Right renal cortex interstitium (tissue), 3 donors: ENCODE results near the gene LRBA. TPM values are rescaled to one million over a fixed set of nuclear protein-coding genes. Genes with fewer than 3 reads are reported as not detected.
"Not testable (repeated sequence)": the region's sequence is repeated elsewhere in the genome, so short reads cannot be mapped to it uniquely, and the experiment has no call there.

Experiments used
- DNase-seq, 3 donors: peaks; one replicate each; pipeline ENCODE4 v3.0.0-alpha.2; 2013; ENCODE audit warnings: low read depth in 3 of 3, low spot score in 2 of 3
- polyA plus RNA-seq, 3 donors: library from polyadenylated mRNA; unstranded; fragments of 120-200 nt; gene quantifications; one replicate each; pipeline ENCODE4 v1.2.1, GENCODE V29; 2013; ENCODE audit not compliant: insufficient read length in 3 of 3

Gene LRBA
- polyA plus RNA-seq, 3 donors: 73.2 to 74.5 (median 73.8) TPM

DNA sequence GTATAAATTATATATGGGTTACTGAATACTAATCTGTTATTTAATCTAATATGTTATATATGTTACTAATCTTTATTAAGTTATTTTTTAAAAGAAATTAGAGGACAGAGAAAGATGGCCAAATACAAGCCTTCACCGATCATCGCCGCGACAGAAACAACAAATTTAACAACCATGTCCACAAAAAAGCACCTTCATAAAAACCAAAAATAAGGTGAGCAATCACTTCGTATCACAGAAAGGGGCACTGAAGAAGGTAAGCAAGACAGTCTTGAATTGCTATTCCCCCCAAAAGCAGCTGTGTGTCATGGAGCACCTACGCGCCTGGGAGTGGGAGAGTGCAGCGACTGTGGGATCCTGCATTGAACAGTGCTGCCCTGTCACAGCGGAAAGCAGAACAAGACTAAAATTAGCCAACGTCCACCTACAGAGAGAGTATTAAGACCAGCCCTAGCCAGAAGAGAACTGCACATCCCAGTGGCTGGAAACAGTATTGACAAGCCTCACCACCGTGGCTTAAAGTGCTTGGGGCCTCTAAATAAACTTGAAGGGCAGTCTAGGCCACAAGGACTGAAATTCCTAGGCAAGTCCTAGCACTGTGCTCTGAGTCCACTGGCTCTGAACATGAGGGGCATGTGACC lies 38.5 kb downstream of the LRBA start:
- no peak for DNase-seq

GRCh38 chr4:150974750-150975149 lies 40.3 kb downstream of the LRBA start:
- DNase-seq: no peak

DNA sequence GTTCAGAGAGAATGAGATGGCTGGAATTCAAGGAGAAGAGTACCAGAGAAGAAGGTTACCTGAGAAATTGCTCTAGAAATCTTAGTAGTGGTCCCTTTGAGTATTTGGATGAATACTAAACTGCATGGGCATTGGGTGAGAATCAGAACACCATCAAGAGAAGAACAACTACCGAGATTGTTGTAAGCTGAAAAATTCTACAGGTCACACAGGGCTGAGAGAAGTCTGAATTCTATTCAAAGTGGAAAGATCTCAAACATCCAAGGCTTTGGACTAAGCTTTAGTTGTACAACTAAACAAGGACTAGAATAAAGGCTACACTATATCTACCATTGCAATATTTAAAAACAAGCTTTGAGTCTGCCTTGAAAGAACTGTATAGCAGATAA lies 40.8 kb downstream of the LRBA start:
- no peak for DNase-seq

DNA sequence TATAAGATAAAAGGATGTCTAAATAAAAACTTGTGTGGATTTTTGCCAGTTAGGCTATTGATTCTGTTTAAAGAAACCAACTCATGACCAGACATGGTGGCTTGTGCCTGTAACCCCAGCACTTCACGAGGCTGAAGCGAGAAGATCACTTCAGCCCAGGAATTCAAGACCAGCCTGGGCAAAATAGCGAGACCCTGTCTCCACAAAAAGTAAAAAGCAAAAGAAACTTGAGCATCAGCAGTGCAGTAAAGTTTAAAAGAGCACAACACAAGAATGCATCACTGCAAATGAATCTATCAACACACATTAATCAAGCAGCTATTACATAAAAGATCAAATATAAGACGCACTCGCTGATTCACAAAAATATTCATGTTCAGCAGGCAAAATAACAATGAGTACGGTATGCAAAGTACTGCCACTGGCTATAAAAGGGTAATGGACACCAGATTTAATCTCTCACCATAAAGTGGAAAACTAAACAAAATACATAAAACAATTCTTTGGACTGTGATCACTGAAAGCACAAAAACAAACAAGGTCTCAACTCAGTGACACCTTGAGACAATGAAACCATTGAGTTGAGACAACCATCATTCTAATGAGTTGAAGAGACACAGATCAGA lies 41.3 kb downstream of the LRBA start:
- DNase-seq: no peak

GRCh38 chr4:150972592-150972991 lies 42.5 kb downstream of the LRBA start:
- DNase-seq: no peak

DNA sequence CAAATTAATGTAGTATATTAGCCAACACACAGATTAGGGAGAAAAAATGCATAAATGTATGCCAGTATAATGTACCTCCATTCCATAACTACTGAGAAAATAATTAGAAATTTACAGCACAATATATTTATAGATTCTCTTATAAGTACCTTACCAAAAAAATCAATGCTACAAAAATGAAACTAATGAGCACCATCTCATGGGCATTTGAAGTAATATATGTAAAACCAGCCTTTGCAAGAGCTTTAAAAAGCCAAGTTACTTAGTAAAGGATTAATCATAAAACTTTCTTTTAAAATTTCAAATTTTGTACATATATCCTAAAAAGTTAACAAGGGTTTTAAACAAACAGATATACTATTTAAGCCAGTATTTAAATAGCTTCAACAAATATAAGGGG lies 43.2 kb downstream of the LRBA start:
- DNase-seq: no peak

- no peak for DNase-seq
Measured at GRCh38 chr4:150970685-150971151, 44.4 kb downstream of the LRBA start.

DNA sequence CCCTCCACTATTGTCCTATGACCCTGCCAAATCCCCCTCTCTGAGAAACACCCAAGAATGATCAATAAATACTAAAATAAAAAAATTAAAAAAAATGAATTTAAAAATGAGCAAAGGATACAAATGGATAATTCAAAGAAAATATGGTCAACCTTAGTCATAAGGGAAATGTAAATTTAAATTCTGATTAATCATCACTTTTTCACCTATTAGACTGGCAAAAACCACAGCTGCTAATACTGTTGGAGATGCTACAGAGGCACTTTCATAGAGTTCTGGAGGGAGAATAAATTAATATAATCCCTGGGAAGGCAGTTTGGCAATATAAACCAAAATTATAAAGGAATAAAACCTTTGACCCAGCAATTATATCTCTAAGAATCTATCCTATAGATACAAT lies 50.3 kb downstream of the LRBA start:
- DNase-seq: no peak

DNA sequence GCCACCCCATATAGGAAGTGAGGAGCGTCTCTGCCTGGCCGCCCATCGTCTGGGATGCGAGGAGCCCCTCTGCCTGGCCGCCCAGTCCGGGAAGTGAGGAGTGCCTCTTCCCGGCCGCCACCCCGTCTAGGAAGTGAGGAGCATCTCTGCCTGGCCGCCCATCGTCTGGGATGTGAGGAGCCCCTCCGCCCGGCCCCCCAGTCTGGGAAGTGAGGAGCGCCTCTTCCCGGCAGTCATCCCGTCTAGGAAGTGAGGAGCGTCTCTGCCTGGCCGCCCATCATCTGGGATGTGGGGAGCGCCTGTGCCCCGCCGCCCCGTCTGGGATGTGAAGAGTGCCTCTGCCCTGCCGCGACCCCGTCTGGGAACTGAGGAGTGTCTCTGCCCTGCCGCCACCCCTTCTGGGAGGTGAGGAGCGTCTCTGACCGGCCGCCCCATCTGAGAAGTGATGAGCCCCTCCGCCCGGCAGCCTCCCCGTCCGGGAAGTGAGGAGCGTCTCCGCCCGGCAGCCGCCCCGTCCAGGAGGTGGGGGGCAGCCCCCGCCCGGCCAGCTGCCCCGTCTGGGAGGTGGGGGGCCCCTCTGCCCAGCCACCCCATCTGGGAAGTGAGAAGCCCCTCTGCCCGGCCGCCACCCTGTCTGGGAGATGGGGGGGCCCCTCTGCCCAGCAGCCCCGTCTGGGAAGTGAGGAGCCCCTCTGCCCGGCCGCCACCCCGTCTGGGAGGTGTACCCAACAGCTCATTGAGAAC lies 51.3 kb downstream of the LRBA start:
- not testable (repeated sequence) for DNase-seq

DNA sequence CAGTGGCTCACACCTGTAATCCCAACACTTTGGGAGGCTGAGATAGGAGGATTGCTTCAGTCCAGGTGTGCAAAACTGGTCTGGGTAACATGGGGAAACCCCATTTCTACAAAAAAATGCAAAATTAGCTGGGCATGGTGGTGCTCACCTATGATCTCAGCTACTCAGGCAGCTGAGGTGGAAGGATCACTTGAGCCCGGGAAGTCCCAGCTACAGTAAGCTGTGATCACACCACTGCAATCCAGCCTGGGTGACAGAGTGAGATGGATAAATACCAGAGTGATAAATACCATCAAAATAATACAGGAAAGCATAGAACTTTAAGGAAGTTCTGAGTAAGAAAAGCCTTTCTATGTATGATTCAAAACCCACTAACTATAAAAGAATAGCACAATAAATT lies 52.8 kb downstream of the LRBA start:
- DNase-seq: no peak

DNA sequence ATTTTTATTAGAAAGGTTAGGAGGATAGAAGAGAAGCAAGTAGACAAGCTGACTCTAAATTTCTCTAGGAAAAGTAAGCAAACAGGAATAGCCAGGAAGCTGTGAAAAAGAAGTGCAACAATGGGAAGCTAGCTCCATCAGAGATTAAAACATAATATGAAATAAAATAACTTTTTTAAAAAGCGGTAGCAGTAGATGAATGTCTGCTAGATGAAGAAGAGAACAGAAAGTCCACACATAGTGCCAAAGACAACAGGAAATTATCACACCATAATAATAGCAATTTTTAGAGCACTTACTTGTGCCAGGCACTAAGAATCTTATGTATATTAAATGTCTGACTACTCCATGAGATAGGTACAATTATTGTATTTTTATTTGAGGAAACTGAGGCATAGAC lies 53.5 kb downstream of the LRBA start:
- DNase-seq: no peak

- no peak for DNase-seq
Measured at GRCh38 chr4:150960818-150961217, 54.3 kb downstream of the LRBA start.

DNA sequence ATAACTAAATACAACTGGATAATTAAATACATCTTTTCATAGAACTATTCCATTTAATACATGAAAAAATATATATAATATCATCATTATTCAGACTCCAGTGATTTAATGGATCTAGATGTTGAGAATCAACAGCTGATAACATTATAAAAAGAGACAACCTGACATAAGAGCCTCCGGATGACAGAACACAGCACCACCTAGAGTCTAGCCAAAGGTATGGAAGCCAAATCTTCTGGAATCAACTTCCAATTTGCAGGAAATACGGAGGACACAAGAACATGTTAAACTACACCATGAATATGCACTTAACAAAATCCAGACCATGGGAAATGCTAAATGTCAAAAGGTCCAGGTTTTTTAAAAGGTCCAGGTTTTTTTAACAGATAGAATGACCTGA lies 55.0 kb downstream of the LRBA start:
- no peak for DNase-seq

- not testable (repeated sequence) for DNase-seq
Measured at GRCh38 chr4:150957981-150958380, 57.1 kb downstream of the LRBA start.

GRCh38 chr4:150957095-150957494 lies 58.0 kb downstream of the LRBA start:
- not testable (repeated sequence) for DNase-seq

- DNase-seq: not testable (repeated sequence)
Measured at GRCh38 chr4:150953916-150954315, 61.2 kb downstream of the LRBA start.

- no peak for DNase-seq
Measured at GRCh38 chr4:150952167-150952845, 62.8 kb downstream of the LRBA start.

DNA sequence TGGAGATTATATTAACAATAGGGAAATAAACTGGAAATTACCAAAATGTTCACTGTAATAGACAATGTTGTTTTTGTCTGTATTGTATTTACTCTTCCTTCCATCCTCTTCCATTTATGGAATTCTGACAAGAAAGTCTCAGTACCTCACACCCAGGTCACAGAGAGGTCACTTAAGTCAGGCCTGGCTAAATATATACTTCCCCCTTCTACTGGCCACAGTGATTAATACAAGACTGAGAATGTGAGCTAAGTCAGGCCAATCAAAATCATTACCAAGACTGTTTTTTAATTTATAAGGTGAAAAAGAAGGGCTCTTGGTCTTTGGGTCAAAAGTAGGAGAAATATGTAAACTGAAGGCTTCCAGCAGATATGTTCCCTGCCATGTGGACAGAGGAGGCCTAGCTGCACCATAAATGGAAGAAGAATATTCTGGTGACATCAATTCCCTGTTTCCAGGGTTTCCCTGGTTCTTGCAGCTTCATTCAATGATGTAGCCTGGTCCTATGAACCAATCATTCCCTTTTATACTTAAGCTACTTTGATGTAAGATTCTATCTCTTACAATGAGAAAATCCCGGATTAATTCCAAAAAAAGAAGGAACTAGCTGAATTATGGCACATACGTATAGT lies 64.3 kb downstream of the LRBA start:
- DNase-seq: no peak

- no peak for DNase-seq
Measured at GRCh38 chr4:150949943-150950342, 65.1 kb downstream of the LRBA start.

GRCh38 chr4:150949342-150949741 lies 65.7 kb downstream of the LRBA start:
- no peak for DNase-seq

- no peak for DNase-seq
Measured at GRCh38 chr4:150948710-150949109, 66.4 kb downstream of the LRBA start.
